CD14-positive monocyte (primary cell): ENCODE data around the gene SRPRA. TPM values are rescaled to one million over a fixed set of nuclear protein-coding genes. Genes with fewer than 3 reads are reported as not detected.

Experiments used
- DNase-seq, 3 donors: peaks; one replicate each; pipeline ENCODE4 v3.0.0-alpha.2; 2011 to 2022
- H2AFZ ChIP-seq: 2 replicates; pipeline ENCODE4 v1.6.0; 2012; ENCODE audit warnings: mild to moderate bottlenecking, low read depth, low read length, inconsistent platforms; ENCODE audit not compliant: insufficient read depth, poor library complexity, severe bottlenecking
- H3K27ac ChIP-seq, 2 donors: 1 replicate in 1 of 2; 2 replicates in 1 of 2; pipeline ENCODE4 v1.5.1; 2012 to 2013; ENCODE audit warnings: low read length in 2 of 2, control low read depth in 1 of 2, inconsistent platforms in 1 of 2, low read depth in 1 of 2, mild to moderate bottlenecking in 1 of 2
- H3K27me3 ChIP-seq, 2 donors: one replicate each; pipeline versions ENCODE4 v1.6.0 to v1.6.1; 2011 to 2013; ENCODE audit warnings: low read length in 2 of 2; ENCODE audit not compliant: control insufficient read depth in 2 of 2, insufficient read depth in 2 of 2
- H3K36me3 ChIP-seq, 2 donors: replicated peaks in 1 of 2; 1 replicate in 1 of 2; 2 replicates in 1 of 2; pipeline versions ENCODE4 v1.5.1 to v1.6.1; 2012 to 2013; ENCODE audit warnings: low read length in 2 of 2, control low read depth in 1 of 2, inconsistent platforms in 1 of 2, mild to moderate bottlenecking in 1 of 2; ENCODE audit not compliant: insufficient read depth in 2 of 2, control insufficient read depth in 1 of 2
- H3K4me1 ChIP-seq, 2 donors: 1 replicate in 1 of 2; 2 replicates in 1 of 2; pipeline versions ENCODE4 v1.5.1 to v1.6.1; 2012 to 2013; ENCODE audit warnings: low read length in 2 of 2, control low read depth in 1 of 2, inconsistent platforms in 1 of 2, mild to moderate bottlenecking in 1 of 2, moderate library complexity in 1 of 2; ENCODE audit not compliant: insufficient read depth in 2 of 2, control insufficient read depth in 1 of 2
- H3K4me2 ChIP-seq: replicated peaks from 2 replicates; pipeline ENCODE3; 2012; ENCODE audit warnings: low read length, moderate library complexity, mild to moderate bottlenecking; ENCODE audit not compliant: poor library complexity, severe bottlenecking; ENCODE audit errors: extremely low read depth
- H3K4me3 ChIP-seq, 3 experiments: fragments of 200-600 bp in 1 of 3; sonication (generic) in 1 of 3; replicated peaks in 1 of 3; 1 replicate in 2 of 3; 2 replicates in 1 of 3; pipeline ENCODE4 v1.5.1; 2011 to 2013; ENCODE audit warnings: low read length in 3 of 3, mild to moderate bottlenecking in 3 of 3, control low read depth in 2 of 3, low read depth in 2 of 3, inconsistent platforms in 1 of 3, moderate library complexity in 1 of 3
- H3K79me2 ChIP-seq: 2 replicates; pipeline ENCODE4 v1.6.0; 2012; ENCODE audit warnings: mild to moderate bottlenecking, control low read depth, inconsistent platforms, low read length, moderate library complexity; ENCODE audit not compliant: insufficient read depth
- H3K9ac ChIP-seq: 2 replicates; pipeline ENCODE4 v1.6.0; 2017; ENCODE audit warnings: low read length, mild to moderate bottlenecking; ENCODE audit not compliant: insufficient read depth, poor library complexity, severe bottlenecking
- H3K9me3 ChIP-seq, 2 donors: replicated peaks in 1 of 2; 1 replicate in 1 of 2; 2 replicates in 1 of 2; pipeline versions ENCODE4 v1.5.1 to v1.6.1; 2012 to 2013; ENCODE audit warnings: low read length in 2 of 2, control low read depth in 1 of 2; ENCODE audit not compliant: control insufficient read depth in 1 of 2, insufficient read depth in 1 of 2
- H4K20me1 ChIP-seq: 2 replicates; pipeline ENCODE4 v1.6.0; 2012; ENCODE audit warnings: mild to moderate bottlenecking, low read length, control low read depth, moderate library complexity; ENCODE audit not compliant: insufficient read depth
- H3K27ac Mint-ChIP-seq, 7 donors: one replicate each; pipeline ENCODE4 v1.8.0; 2020; ENCODE audit warnings: mild to moderate bottlenecking in 7 of 7, mixed read lengths in 7 of 7, moderate library complexity in 6 of 7, inconsistent platforms in 2 of 7
- H3K27me3 Mint-ChIP-seq, 3 donors: one replicate each; pipeline ENCODE4 v1.8.0; 2021 to 2022; ENCODE audit warnings: low read depth in 3 of 3, mild to moderate bottlenecking in 3 of 3, mixed read lengths in 3 of 3, moderate library complexity in 3 of 3, inconsistent platforms in 1 of 3
- H3K36me3 Mint-ChIP-seq, 2 donors: one replicate each; pipeline ENCODE4 v1.8.0; 2020; ENCODE audit warnings: mixed read lengths in 2 of 2, inconsistent platforms in 1 of 2, mild to moderate bottlenecking in 1 of 2
- H3K4me1 Mint-ChIP-seq: one replicate; pipeline ENCODE4 v1.8.0; 2020; ENCODE audit warnings: mild to moderate bottlenecking, mixed read lengths
- H3K4me3 Mint-ChIP-seq, 2 donors: one replicate each; pipeline ENCODE4 v1.8.0; 2020; ENCODE audit warnings: mild to moderate bottlenecking in 2 of 2, mixed read lengths in 2 of 2, moderate library complexity in 1 of 2
- H3K9me3 Mint-ChIP-seq, 7 donors: one replicate each; pipeline ENCODE4 v1.8.0; 2020 to 2022; ENCODE audit warnings: mixed read lengths in 7 of 7, mild to moderate bottlenecking in 6 of 7, moderate library complexity in 6 of 7, inconsistent platforms in 2 of 7
- CTCF ChIP-seq: fragments of 200-600 bp; IDR thresholded peaks from one replicate; pipeline ENCODE4 v1.8.0; 2022; ENCODE audit warnings: antibody characterized with exemption, mild to moderate bottlenecking
- WGBS: methylation state at CpG from one replicate; pipeline ENCODE4 v1.1.5; 2013; ENCODE audit warnings: missing lambda C conversion rate; ENCODE audit not compliant: insufficient coverage; 5-methylcytosine and 5-hydroxymethylcytosine counted together
- intact Hi-C, 2 donors: fragments of 100-400 bp; cut with micrococcal nuclease; formaldehyde crosslinking; loops; one replicate each; pipeline versions ENCODE4 v1.15.0 to v1.15.1; 2023
- polyA plus RNA-seq, 3 donors: library from polyadenylated mRNA; depleted of rRNA in 1 of 3; unstranded in 2 of 3; stranded (reverse) in 1 of 3; fragments of 300-500 nt in 2 of 3; fragments of >200 nt in 1 of 3; fragmentation: Illumina TruSeq in 2 of 3; gene quantifications; 1 replicate in 2 of 3; 2 replicates in 1 of 3; pipeline ENCODE4 v1.2.3, GENCODE V29; 2012 to 2021

Gene SRPRA
- polyA plus RNA-seq, 3 donors: 68.7 to 123 (median 87.6) TPM

GRCh38 chr11:126281666-126282175, 13.0 kb upstream of the SRPRA start:
- H3K9me3 ChIP-seq: no peaks in the 10 kb centered on the region
- intact Hi-C loops: no loop called here
- DNase-seq: no peak
- H3K4me2 ChIP-seq: peak overlapping the region; percentile 80
- peaks cover under 1 to 15% of the 10 kb centered on the region in 2 donors for H3K36me3 ChIP-seq
- H3K27me3 ChIP-seq: no peaks in the 10 kb centered on the region
- peak overlapping the region; percentile 66 to 85 (median 70) for H3K4me3 ChIP-seq
- 100% methylated on average over 1 of the region's 10 CpGs for WGBS
- Mint-ChIP-seq H3K27me3 (peaks cover 0 to 4% (median 2%) of the 10 kb centered on the region in 3 donors), H3K9me3 (peaks cover 0 to 2% (median 0%) of the 10 kb centered on the region in 7 donors), H3K36me3 (peaks cover 21 to 24% of the 10 kb centered on the region in 2 donors), H3K4me1 (peaks cover 57% of the 10 kb centered on the region), H3K4me3 (peak overlapping the region; percentile 97), H3K27ac (peak overlapping the region; percentile 88 to 98 (median 95))
- peaks cover 50% of the 10 kb centered on the region for H3K79me2 ChIP-seq
- no peak overlapping the region for H2AFZ ChIP-seq
- peak overlapping the region; percentile 89 for H3K9ac ChIP-seq
- TF ChIP-seq CTCF: no peak
- peaks cover 49 to 60% of the 10 kb centered on the region in 2 donors for H3K4me1 ChIP-seq
- peak overlapping the region; percentile 93 to 96 for H3K27ac ChIP-seq
- peaks cover 23% of the 10 kb centered on the region for H4K20me1 ChIP-seq

- Mint-ChIP-seq H3K4me1 (peaks cover 57% of the 10 kb centered on the region), H3K9me3 (peaks cover 0 to 2% (median 0%) of the 10 kb centered on the region in 7 donors), H3K36me3 (peaks cover 19 to 22% of the 10 kb centered on the region in 2 donors), H3K4me3 (peak overlapping the region; percentile 59 to 97), H3K27me3 (peaks cover 0 to 4% (median 2%) of the 10 kb centered on the region in 3 donors), H3K27ac (peak overlapping the region; percentile 80 to 98 (median 95))
- peak overlapping the region; percentile 80 for H3K4me2 ChIP-seq
- peak overlapping the region in 1 of 3 experiments; percentile 85 for H3K4me3 ChIP-seq
- peaks cover 49 to 60% of the 10 kb centered on the region in 2 donors for H3K4me1 ChIP-seq
- TF ChIP-seq CTCF: no peak
- no peaks in the 10 kb centered on the region for H3K27me3 ChIP-seq
- intact Hi-C loops: no loop called here
- no peak for DNase-seq
- no peak overlapping the region for H3K9ac ChIP-seq
- peaks cover 45% of the 10 kb centered on the region for H3K79me2 ChIP-seq
- H3K36me3 ChIP-seq: peaks cover 0 to 12% of the 10 kb centered on the region in 2 donors
- 85% methylated on average over 6 of the region's 6 CpGs for WGBS
- peak overlapping the region; percentile 71 to 93 for H3K27ac ChIP-seq
- no peak overlapping the region for H2AFZ ChIP-seq
- no peaks in the 10 kb centered on the region for H3K9me3 ChIP-seq
- peaks cover 18% of the 10 kb centered on the region for H4K20me1 ChIP-seq
Measured at GRCh38 chr11:126281245-126281644, 12.6 kb upstream of the SRPRA start.
